Stimulated activated CD4-positive, alpha-beta T cell treated with anti-CD3 and anti-CD28 coated beads, TNF-alpha, amount 100 ng/mL, for 48 hours (primary cell): Measurements from ENCODE around the gene GPR3.

Source experiments
- DNase-seq, 3 donors: peaks; one replicate each; pipeline ENCODE4 v3.0.0-alpha.2; 2020; ENCODE audit warnings: low read depth in 3 of 3

The GPR3 gene

DNA sequence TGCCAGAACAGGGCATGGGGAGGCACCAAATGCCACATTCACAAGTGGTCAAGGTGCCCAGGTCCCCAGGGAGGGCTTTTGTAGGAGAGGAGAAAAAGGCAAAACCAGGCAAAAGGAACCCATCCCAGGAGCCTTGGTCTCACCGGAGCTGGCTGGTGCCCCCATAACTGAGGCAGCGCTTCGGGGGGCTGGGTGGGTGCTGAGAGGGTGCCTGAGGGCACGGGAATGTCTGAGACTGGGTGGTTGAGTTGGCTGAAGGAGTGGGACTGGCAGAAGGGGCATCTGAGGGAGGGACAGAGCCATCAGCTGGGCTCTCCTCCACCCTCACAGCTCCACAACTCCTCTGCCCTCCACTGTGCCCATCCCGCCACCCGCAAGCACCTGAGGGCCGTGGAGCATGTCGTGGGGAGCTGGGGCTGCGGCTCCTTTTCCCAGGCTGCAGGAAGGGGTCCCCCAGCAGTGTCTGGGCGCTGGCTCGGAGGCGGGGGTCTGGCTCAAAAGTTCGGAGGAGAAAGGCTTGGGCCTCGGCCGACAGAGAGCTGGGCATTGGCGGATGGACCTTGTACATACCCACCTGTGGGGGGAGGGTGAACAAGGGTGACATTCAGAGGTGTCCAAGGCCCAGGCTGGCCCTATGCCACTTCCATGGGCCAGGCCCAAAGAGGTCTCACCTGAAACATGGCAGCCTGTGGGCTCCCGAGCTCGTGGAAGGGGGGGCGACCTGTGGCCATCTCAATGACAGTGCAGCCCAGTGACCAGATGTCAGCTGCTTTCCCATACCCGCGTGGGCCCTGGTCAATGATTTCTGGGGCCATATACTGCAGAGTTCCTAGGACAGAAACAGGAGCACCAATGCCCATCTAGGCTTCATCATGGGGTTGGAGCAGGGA lies 34.1 kb upstream of the GPR3 start:
- no peak for DNase-seq

DNA sequence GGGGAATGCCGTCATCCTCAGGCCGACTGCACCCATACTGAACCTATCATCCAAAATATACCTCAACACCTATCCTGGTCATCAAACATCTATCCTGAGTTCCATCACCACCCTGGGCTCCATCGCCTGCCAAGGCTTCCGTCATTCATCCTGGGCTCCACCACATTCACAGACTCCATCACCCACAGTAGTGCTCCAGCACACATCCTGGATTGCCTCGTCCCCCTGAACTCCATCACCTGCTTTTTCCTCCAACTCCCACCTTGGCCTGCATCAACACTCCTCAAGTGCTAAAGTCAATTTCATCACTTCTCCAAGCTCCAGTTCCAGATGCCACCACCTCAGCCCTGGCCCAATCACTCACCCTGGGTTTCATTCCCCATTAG lies 33.5 kb upstream of the GPR3 start:
- no peak for DNase-seq

DNA sequence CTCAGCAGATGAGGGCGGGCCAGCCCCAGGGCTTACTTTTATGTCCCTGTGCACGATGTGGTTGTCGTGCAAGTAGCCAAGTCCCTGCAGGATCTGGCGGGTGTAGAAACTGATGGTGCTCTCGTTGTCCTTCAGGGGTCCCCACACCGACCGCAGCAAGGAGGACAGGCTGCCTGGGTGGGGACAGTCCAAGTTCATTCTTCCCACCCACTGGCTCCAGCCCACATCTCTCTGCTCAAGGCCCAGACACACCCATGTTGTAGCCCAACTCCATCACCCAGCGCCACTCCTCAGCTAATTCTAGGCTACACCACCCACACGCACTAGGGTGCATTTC lies 32.6 kb upstream of the GPR3 start:
- no peak for DNase-seq

DNA sequence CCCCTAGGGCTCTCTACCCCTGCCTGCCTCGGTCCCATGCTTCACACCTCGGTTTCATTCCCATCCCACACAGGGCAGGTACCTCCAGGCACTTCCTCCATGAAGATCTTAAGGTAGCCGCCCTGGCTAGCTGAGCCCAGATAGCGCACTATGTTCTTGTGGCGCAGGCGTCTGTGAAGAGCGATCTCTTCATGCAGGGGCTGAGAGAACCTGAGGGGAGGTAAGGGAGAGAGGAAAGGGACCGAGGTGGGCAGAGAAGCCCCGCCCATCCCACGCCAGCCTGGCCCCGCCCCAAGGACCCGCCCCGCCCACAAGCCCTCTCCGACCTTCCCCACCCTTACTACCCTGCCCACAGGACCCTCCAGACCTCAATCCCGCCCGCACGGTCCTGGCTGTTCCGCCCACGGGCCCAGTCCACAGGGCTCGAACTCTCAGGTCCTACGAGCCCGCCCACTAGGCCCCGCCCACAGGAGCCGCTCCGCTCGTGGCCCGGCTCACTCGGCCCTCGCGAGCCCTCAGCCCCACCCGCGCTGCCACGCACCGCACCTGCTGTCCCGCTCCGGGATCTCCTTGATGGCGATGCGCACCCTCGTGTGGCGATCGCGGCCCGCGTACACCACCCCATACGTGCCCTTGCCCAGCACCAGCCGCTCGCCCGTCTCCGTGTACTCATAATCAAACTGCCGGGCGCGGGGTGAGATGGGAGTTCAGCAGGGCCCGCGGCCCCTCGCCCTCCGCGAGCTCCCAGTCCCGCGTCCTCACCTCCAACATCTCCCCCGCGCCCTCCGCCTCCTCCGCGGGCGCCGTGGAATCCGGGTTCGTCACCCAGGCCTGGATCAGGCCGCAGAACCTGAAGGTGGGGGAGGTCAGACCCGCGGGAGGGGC lies 32.0 kb upstream of the GPR3 start:
- no peak for DNase-seq

DNA sequence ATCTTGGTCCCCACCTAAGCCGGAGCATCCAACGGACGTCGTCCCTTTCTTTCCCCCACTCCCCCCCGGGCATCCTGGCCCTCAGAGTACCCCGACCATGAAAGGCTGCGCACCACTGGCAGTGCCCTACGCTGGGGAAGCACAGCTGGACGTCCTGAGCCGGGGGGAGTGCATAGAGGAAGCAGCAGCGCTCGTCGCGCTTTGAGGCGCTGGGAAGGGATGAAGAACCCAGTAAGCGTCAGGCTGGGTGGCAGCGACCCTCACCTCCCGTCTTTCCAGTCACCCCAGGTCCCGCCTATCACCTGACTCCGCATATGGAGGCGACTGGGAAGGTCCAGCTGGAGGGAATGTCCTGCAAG lies 31.4 kb upstream of the GPR3 start:
- DNase-seq, result no peak

DNA sequence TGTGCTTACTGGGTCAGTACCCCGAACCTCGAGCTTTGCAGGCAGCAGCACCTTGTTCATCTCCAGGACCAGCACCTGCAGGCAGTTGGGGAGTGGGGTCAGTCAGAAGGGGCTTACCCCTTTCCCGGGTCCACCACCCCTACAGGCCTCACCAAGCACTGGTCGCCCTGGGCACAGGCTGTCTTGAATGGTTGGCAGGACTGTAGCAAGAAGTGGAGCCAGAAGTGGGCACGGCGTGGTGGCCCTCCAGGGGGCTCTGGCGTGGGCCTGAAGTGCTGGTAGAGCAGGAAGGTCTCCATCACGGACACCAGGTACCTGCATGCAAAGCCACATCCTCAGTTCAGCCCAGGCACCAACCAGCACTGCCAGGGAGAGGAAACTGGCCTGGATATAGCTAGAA lies 30.9 kb upstream of the GPR3 start:
- DNase-seq, result no peak

DNA sequence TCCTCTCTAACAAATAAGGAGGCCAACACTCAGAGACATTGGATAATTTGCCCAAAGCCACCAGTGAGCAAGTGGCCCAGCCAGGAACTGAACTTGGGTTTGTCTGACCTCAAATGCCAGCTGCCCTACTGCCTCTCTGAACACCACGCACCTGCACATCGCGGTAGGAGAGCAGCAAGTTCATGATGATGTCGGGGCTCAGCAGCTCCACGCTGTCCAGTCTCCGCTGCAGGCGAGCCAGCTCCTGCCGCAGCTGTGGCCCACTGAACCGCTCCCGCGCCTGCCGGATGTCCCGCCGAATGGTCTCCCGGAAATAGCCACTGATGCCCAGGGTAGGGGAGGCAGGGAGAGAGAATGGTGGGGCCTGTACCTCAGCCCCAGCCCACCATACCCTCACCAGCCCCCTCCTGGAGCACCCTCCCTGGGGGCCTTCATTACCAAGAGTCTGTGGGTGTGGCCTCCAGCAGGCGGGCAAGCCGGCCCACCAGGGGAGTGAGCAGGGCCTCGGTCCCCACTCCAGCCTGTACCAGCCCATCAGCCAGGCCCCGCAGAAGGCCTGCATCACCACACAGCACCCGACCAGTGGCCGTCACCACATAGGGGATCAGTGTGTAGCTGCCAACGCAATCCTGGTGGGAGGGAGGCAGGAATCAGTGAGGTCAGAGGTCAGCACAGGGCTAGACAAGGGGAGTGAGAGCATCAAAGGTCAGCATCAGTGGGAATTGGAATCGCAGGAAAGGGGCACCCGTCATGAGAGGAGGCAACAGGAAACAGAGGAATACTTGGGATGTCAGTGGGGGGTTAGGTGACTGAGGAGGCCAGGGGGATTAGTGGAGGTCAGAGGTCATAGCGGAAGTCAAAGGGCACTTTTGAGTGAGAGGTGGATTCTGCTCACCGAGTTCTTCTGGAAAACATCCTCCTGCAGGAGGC lies 28.4 kb upstream of the GPR3 start:
- no peak for DNase-seq

DNA sequence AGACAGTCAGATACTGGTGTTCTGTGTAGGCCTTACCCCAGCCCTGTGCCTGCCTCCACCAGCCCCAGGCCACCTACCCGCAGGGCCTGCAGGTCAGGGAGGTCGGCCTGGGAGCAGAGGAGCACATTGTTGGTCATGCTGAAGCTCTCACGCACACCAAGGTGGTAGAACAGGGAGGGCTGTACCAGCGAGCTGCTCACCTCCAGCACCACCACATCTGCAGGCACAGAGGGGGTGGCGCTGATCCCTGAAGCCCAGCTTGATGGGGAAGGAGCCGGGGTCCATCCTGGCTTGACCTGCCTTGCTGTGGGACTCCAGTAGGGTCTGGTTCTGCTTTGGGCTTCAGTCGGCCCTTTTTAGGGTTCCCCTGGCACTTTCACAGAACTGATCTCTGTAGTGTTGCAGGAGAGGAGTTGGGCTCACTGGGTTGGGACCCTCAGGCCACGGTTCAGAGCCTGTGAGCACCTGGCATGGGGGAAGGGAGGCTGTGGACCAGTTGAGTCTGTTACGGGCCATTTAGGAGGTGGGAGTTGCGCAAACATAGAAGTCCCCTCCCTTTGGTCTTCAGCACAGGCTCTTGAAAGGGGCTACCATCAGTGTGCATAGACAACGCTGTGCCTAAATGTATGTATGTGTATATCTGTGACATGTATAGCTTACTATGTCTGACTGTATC lies 27.6 kb upstream of the GPR3 start:
- DNase-seq, result no peak

DNA sequence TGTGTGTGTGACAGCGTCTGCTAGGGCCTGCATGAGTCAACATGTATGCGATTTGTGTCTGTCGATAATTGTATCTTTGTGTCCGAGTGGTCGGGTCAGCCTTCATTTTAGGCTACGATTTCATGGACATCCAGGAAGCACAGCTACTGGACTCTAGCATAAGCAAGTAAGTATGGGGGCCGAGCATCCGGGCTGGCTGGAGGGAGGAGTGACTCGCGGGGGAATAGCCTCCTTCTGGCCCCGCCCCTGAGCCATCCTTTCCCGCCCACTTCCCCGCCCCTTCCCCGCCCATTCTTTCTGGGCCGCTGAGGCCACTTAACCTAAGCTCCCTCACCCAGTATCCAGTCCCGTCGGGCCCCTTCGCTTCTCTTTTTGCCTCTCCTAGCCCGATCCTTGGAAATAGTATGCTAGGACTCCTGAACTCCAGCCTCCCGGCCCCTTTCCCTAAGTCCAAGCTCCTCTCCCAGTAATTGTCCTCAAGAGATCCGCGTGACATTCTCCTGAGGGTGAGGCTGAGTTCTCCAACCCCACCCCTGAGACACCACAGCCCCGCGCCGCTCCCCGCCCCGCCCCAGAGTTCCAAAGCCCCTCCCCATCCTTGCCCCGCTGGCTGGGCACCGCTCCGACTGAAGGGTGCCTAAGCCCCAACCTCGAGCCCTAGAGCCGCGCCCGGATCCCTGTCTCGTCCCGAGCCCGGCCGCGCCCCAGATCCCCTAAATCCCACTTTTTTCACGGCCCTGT lies 26.9 kb upstream of the GPR3 start:
- DNase-seq, result peak; percentile 63 to 82 (median 69)

DNA sequence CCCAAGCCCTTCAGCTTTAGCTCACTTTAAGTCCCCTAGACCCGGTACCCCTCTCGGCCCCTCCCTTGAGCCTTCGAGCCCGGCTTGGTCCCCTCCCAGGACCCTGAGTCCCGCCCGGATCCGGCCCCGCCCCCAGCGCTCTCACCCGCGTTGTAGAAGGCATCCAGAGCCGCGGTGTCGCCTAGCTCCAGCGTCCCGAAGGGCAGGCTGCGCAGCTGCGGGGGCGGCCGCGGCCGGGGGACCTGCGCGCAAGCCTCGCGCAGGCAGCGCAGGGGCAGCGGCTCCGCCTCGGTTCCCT lies 26.4 kb upstream of the GPR3 start:
- DNase-seq, result peak; percentile 63 to 87 (median 74)

DNA sequence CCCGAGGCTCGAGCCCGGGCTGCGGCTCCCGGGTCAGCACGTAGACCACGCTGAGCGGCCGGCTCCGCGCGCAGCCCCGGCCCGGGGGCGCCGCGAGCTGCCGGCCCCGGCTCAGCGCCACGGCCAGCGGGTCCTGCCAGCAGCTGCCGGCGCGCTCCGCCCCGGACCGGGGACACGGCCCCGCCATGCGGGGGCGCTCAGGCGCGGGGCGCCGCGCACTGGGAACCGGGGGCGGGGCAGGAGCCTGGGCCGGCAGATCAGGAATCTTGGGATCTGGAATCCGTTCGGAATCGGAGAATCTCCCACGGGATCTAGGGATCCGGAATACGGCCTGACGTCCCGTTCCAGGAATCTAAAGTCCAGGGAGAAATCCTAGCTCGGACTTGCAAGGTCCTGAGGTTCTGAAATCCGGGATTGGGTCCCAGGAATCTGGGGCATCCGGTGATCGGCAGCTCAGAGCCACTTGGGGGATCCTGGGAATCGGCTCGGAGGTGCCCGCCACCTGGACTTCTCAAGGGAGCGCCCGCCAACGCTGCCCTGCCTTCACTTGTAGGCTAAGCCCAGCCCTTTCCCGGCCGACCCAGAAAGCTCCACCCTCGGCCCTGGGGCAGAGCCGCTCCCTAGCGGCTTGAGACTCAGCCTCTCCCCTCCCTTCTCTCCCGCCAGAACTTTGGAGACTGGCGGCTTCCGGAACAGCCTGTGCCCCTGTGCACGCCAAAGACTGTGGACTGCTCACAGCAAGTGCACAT lies 25.8 kb upstream of the GPR3 start, which contains the start of gene MAP3K6:
Gene MAP3K6 (minus strand): TSS at position 551 of the 749 bp plus-strand sequence. CDS start 364 bp downstream, at position 187.
- peak in 1 of 3 donors; percentile 65 for DNase-seq

DNA sequence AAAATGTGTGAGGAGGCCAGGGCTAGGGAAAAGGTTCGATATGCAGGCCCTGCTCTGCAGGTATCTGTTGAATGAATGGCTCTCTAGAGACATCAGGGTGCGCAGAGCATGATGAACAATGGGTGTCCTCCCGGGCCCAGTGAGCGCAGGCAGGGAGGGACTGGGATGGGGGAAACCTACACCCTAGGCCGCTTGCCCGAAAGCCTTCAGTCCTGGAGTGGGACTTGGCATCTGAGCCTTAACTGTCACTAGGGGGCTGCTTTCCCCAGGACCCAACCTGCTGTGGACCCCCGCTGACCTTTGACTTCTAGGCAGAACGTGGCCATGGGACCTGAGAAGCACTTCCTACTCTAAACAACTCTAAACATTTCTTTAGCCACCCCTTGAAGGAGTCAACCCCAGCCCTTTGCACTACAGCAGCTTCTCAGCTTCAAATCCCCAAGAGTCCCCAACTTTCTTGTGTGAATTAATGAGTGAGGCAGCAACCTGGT lies 25.2 kb upstream of the GPR3 start:
- DNase-seq, result no peak

DNA sequence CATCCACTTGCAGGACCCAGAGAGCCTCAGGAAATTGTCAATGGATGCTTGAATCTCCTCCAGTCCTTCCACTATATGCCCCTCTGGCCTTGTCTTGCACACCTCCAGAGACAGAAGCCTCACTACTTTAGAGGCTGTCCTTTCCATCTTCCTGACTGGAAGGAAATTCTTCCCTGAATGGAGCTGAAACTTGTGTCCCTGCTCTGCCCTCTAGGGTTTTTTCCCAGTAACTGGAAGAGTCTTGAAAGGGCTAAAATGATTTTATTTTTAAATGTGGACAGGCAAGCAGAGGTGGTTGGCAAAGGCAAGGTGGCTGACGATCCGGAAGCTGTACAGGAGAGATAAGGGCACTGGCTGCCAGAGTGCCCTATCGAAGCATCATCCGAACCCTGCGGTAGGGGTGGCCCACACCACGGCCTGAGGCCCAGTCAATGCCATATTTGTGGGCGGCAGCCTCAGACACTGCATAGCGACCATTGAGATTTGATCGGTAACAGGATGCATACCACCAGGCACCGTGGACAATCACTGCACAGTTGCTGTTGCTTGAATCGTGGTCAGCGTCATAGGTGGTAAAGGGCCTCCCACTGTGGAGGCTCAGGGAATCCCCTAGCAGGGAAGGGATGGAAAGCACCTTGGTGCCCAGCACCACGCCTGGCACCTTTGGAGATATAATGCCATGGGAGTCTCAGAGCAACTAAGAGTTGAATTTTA lies 23.4 kb upstream of the GPR3 start:
- no peak for DNase-seq

DNA sequence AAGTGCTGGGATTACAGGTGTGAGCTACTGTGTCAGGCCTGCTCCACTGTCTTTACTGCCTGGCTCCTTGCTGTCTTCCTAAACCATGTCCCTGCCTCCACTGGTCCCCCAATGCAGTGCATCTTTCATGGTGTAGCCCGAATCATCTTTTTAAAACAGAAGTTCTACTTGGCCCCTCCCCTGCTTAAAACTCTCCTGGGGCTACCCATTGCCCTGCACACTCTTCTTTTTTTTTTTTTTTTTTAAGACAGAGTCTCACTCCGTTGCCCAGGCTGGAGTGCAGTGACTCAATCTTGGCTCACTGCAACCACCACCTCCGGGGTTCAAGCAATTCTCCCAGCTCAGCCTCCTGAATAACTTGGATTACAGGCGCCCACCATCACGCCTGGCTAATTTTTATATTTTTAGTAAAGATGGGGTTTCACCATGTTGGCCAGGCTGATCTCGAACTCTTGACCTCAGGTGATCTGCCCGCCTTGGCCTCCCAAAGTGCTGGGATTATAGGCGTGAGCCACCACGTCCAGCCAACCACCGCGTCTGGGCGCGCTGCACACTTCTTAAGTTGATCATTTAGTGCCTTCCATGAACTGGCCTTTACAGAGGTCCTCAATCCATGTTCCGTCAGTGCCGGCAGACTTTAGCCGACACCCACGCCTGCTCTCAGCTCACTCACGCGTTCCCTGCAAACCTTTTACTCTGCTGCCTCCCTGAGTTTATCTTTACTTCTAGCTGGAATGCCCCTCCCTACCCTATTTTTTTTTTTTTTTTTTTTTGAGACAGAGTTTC lies 20.2 kb upstream of the GPR3 start:
- DNase-seq, result no peak

DNA sequence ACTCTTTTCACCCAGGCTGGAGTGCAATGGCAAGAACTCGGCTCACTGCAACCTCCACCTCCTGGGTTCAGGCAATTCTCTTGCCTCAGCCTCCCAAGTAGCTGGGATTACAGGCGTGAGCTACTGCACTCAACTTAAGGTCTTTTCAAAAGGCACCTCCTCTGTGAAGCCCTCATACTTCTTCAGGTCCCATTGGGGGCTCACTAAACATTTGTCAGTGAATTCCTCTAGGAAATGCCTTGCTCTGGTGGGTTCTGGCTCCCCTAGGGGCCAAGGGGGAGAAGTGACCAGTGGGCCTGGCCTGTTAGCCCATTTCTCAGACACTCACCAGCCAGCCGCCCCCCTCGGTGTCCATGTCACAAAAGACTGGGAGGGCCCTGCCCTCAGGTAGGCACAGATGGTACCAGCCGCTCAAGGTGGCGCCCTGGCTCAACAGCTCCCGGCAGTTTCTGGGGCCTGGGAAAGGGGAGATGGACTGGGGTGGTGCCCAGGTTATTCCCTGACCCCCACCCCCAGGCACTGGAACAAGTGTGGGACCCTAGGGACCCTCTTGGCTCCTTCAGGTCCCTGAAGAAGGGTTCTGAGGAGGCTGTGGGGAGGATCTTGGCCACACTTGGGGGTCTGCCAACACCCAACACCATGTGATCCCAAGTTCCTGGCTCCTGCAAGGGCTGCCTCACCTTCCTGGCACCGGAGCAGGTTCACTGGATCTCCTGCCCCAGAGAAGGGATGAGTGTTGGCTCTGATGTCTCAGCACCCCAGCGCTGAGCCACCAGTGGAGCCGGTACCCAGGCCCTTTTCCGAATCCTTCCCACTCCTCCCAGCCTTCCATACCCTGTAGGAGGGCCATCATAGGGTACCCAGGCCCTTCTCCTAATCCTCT lies 19.4 kb upstream of the GPR3 start:
- DNase-seq, result no peak

DNA sequence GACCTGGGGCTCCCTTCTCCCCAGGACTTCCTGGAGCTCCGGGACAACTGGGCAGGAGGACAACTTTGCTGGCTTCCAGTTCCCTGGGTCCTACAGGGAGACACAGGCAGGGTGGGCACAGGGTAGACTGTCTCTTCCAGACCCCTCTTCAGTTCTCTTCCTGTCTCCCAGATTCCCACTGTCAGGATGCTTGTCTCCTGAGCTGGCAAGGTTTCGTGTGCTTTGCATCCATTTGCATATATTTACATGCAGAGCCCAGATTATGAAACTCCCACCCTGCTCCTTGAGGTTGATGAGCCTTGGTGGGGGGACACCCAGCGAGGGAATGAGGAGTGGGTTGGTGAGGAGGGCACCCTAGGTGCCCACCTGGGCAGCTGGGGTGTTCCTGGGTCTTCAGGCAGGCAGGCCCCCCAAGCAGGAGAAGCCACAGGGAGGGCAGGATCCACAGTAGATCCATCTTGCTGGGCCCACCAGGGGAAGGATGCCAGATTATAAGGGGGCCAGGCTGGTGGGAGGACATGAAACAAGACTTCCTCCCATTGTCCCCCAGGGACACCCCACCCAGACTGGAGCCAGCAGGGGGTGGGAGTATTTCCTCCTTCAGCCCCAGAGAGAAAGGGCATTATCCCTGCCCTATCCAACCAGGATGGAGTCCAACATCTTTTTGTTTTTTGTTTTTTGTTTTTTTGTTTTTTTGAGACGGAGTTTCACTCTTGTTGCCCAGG lies 17.9 kb upstream of the GPR3 start, which contains the start of gene FCN3:
Gene FCN3 (minus strand): TSS at position 463 of the 725 bp plus-strand sequence. CDS start 6 bp downstream, at position 457.
- DNase-seq, result no peak
